ENCODE results near the gene CALB2.
"Not testable (repeated sequence)": the region's sequence is repeated elsewhere in the genome, so short reads cannot be mapped to it uniquely, and the experiment has no call there.

Gene CALB2

GRCh38 chr16:71358464-71358998 is at the start of gene CALB2:
TSS of gene CALB2 (plus strand) at chr16:71358723. CDS start at chr16:71358793, 70 bp downstream.
- peak; percentile 70 for DNase-seq (ENCODE audit: low spot score)

GRCh38 chr16:71311553-71312158 is 46.9 kb upstream of the CALB2 start:
- DNase-seq (ENCODE audit: low spot score), result peak; percentile 68

GRCh38 chr16:71313591-71313990 is 44.9 kb upstream of the CALB2 start:
- not testable (repeated sequence) for DNase-seq (ENCODE audit: low spot score)

- DNase-seq (ENCODE audit: low spot score), result no peak
Measured at GRCh38 chr16:71315269-71315668, 43.3 kb upstream of the CALB2 start.

GRCh38 chr16:71319999-71320398 is 38.5 kb upstream of the CALB2 start:
- DNase-seq (ENCODE audit: low spot score), result no peak

- DNase-seq (ENCODE audit: low spot score), result no peak
Measured at GRCh38 chr16:71327720-71328119, 30.8 kb upstream of the CALB2 start.

- DNase-seq (ENCODE audit: low spot score), result no peak
Measured at GRCh38 chr16:71328151-71328550, 30.4 kb upstream of the CALB2 start.

- DNase-seq (ENCODE audit: low spot score), result no peak
Measured at GRCh38 chr16:71337631-71338030, 20.9 kb upstream of the CALB2 start.

- DNase-seq (ENCODE audit: low spot score), result no peak
Measured at GRCh38 chr16:71338193-71338592, 20.3 kb upstream of the CALB2 start.

- DNase-seq (ENCODE audit: low spot score), result no peak
Measured at GRCh38 chr16:71338632-71339031, 19.9 kb upstream of the CALB2 start.

- no peak for DNase-seq (ENCODE audit: low spot score)
Measured at GRCh38 chr16:71339236-71340171, 19.0 kb upstream of the CALB2 start.

- no peak for DNase-seq (ENCODE audit: low spot score)
Measured at GRCh38 chr16:71340406-71340805, 18.1 kb upstream of the CALB2 start.

GRCh38 chr16:71341881-71342280 is 16.6 kb upstream of the CALB2 start:
- no peak for DNase-seq (ENCODE audit: low spot score)

GRCh38 chr16:71343078-71343477 is 15.4 kb upstream of the CALB2 start:
- DNase-seq (ENCODE audit: low spot score), result no peak

- DNase-seq (ENCODE audit: low spot score), result no peak
Measured at GRCh38 chr16:71344315-71344905, 14.1 kb upstream of the CALB2 start.

GRCh38 chr16:71345031-71345430 is 13.5 kb upstream of the CALB2 start:
- no peak for DNase-seq (ENCODE audit: low spot score)

GRCh38 chr16:71347146-71347545 is 11.4 kb upstream of the CALB2 start:
- DNase-seq (ENCODE audit: low spot score), result no peak

GRCh38 chr16:71348262-71349085 is 10.0 kb upstream of the CALB2 start:
- DNase-seq (ENCODE audit: low spot score), result no peak

- no peak for DNase-seq (ENCODE audit: low spot score)
Measured at GRCh38 chr16:71350821-71351557, 7.5 kb upstream of the CALB2 start.

GRCh38 chr16:71351558-71351901 is 7.0 kb upstream of the CALB2 start:
- no peak for DNase-seq (ENCODE audit: low spot score)

- DNase-seq (ENCODE audit: low spot score), result no peak
Measured at GRCh38 chr16:71352466-71352865, 6.1 kb upstream of the CALB2 start.
